PFSK-1 (cell line): ENCODE measurements around the gene MPP2.

Source experiments
- FOXP2 ChIP-seq: optimal IDR thresholded peaks from 2 replicates; pipeline ENCODE3; 2011; ENCODE audit warnings: borderline replicate concordance, control low read depth, inconsistent platforms; ENCODE audit not compliant: insufficient read depth; ENCODE audit errors: extremely low read length, extremely low read depth
- POLR2AphosphoS5 ChIP-seq: IDR thresholded peaks from 2 replicates; pipeline ENCODE4 v1.6.1; 2012; ENCODE audit warnings: low read depth, mild to moderate bottlenecking, control low read depth, low read length, moderate library complexity
- REST ChIP-seq, 2 experiments: IDR thresholded peaks; 2 replicates each; pipeline versions ENCODE4 v1.6.1 to v1.8.0; 2011 to 2012; ENCODE audit warnings: low read depth in 2 of 2, low read length in 2 of 2, control low read depth in 1 of 2, inconsistent platforms in 1 of 2, mild to moderate bottlenecking in 1 of 2, moderate library complexity in 1 of 2; ENCODE audit not compliant: insufficient read depth in 1 of 2
- SIN3A ChIP-seq: IDR thresholded peaks from 2 replicates; pipeline ENCODE4 v1.6.1; 2012; ENCODE audit warnings: mild to moderate bottlenecking, low read length, moderate library complexity, borderline replicate concordance; ENCODE audit not compliant: insufficient read depth
- TAF1 ChIP-seq: IDR thresholded peaks from 2 replicates; pipeline ENCODE4 v1.6.1; 2012; ENCODE audit warnings: low read length, control low read depth, borderline replicate concordance; ENCODE audit not compliant: insufficient read depth

MPP2 gene

GRCh38 chr17:43917016-43917347, 9.6 kb upstream of the MPP2 start:
- TF ChIP-seq REST (IDR thresholded peaks at IDR 0.05; ENCODE audit: insufficient read depth in 1 of 2, low read depth in 2 of 2, low read length in 2 of 2) (no peak), POLR2AphosphoS5 (no peak), SIN3A (no peak), TAF1 (no peak), FOXP2 (no peak)

- TF ChIP-seq FOXP2 (no peak), REST (IDR thresholded peaks at IDR 0.05; ENCODE audit: insufficient read depth in 1 of 2, low read depth in 2 of 2, low read length in 2 of 2) (no peak), TAF1 (no peak), POLR2AphosphoS5 (no peak), SIN3A (no peak)
Measured at GRCh38 chr17:43916385-43916784, 9.0 kb upstream of the MPP2 start.

- TF ChIP-seq SIN3A = no peak
- TF ChIP-seq TAF1 = no peak
- no peak for TF ChIP-seq REST (IDR thresholded peaks at IDR 0.05; ENCODE audit: insufficient read depth in 1 of 2, low read depth in 2 of 2, low read length in 2 of 2)
- no peak for TF ChIP-seq POLR2AphosphoS5
- TF ChIP-seq FOXP2 = no peak
Measured at GRCh38 chr17:43915559-43915958, 8.2 kb upstream of the MPP2 start.

GRCh38 chr17:43914451-43914850, 7.1 kb upstream of the MPP2 start:
- TF ChIP-seq SIN3A (no peak), POLR2AphosphoS5 (no peak), FOXP2 (no peak), REST (IDR thresholded peaks at IDR 0.05; ENCODE audit: insufficient read depth in 1 of 2, low read depth in 2 of 2, low read length in 2 of 2) (no peak), TAF1 (no peak)

- TF ChIP-seq REST (IDR thresholded peaks at IDR 0.05; ENCODE audit: insufficient read depth in 1 of 2, low read depth in 2 of 2, low read length in 2 of 2) (no peak), TAF1 (no peak), POLR2AphosphoS5 (no peak), FOXP2 (no peak), SIN3A (no peak)
Measured at GRCh38 chr17:43913584-43913983, 6.2 kb upstream of the MPP2 start.
